Fibroblast of pulmonary artery (primary cell): ENCODE measurements around the gene BABAM2.

ENCODE experiments used
- DNase-seq: peaks from one replicate; pipeline ENCODE4 v3.0.0-alpha.2; 2010; ENCODE audit warnings: low read depth
- H3K4me3 ChIP-seq: replicated peaks from 2 replicates; pipeline ENCODE4 v1.5.1; 2011; ENCODE audit warnings: low read depth, mild to moderate bottlenecking, control low read depth, low read length, moderate library complexity
- TF ChIP-seq, protein P1 (sequence below): IDR thresholded peaks from 2 replicates; pipeline ENCODE4 v1.5.1; 2011; ENCODE audit warnings: mild to moderate bottlenecking, control low read depth, low read length, inconsistent platforms; ENCODE audit errors: missing control alignments

BABAM2 gene

GRCh38 chr2:28357948-28358667, 467.6 kb downstream of the BABAM2 start:
- no peak overlapping the region for H3K4me3 ChIP-seq
- TF ChIP-seq, protein P1, sequence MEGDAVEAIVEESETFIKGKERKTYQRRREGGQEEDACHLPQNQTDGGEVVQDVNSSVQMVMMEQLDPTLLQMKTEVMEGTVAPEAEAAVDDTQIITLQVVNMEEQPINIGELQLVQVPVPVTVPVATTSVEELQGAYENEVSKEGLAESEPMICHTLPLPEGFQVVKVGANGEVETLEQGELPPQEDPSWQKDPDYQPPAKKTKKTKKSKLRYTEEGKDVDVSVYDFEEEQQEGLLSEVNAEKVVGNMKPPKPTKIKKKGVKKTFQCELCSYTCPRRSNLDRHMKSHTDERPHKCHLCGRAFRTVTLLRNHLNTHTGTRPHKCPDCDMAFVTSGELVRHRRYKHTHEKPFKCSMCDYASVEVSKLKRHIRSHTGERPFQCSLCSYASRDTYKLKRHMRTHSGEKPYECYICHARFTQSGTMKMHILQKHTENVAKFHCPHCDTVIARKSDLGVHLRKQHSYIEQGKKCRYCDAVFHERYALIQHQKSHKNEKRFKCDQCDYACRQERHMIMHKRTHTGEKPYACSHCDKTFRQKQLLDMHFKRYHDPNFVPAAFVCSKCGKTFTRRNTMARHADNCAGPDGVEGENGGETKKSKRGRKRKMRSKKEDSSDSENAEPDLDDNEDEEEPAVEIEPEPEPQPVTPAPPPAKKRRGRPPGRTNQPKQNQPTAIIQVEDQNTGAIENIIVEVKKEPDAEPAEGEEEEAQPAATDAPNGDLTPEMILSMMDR, result no peak
- no peak for DNase-seq

DNA sequence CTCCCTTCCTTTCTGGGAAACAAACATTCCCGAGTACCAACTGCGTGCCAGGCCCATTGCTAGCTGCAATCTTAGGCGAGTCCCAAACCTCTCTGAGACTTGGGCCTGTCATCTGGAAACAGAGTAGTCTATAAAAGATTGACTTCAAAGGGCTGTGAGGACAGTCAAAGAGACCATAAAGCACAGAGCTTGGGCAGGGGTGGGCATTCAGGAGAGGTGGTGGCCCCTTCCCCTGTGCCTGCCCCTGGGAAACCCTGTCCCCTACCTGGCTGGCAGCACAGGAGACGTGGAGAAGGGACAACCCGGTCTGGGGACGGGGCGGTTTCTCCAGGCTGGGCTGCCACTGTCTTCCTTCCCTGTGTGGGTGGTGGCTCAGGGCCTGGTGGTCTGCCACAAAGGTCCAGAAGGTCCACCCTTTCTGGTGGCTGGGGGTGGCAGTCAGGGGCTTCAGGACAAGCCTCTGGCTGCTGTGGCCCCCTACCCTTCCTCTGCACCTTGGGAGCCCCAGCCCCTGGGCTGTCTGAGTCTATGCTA, 468.2 kb downstream of the BABAM2 start:
- H3K4me3 ChIP-seq, result no peak overlapping the region
- TF ChIP-seq, protein P1, result no peak
- no peak for DNase-seq

- H3K4me3 ChIP-seq, result no peak overlapping the region
- DNase-seq, result peak; percentile 81
- TF ChIP-seq, protein P1, result no peak
Measured at GRCh38 chr2:28359222-28360057, 468.9 kb downstream of the BABAM2 start.

DNA sequence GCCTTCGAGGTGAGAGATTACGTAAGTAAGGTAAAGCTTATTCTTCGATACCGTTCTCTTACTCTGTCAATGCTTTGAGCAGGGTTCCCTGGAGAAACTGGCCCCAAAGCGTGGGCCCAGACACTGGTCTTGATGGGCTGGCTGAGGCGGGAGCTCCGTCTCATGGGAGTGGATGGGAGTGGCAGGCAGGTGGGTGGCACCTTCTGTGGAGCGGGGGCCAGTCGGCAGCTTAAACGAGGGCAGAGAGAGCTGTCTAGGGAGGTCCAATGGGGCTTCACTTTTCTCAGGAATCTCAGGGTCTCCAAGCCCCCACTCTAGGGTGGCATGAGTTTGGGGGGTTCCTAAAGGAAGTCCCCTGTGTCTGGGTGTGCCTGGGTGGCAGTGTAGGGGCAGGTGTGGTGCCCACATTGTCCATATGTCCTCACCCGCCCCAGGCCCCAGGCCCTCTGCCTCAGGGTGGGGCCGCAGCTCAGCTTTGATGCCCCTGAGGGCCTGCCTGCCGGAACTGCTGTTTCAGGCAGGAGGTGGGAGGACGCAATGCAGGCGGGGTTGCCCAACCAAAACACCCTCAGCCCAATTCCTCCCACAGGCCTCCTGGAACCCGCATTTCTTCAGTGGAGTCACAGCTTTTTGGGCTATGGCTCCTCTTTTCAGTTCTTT, 469.7 kb downstream of the BABAM2 start:
- TF ChIP-seq, protein P1, result no peak
- no peak for DNase-seq
- H3K4me3 ChIP-seq, result no peak overlapping the region

- peak; percentile 64 for DNase-seq
- H3K4me3 ChIP-seq, result no peak overlapping the region
- TF ChIP-seq, protein P1, result no peak
Measured at GRCh38 chr2:28360718-28361293, 470.3 kb downstream of the BABAM2 start.

DNA sequence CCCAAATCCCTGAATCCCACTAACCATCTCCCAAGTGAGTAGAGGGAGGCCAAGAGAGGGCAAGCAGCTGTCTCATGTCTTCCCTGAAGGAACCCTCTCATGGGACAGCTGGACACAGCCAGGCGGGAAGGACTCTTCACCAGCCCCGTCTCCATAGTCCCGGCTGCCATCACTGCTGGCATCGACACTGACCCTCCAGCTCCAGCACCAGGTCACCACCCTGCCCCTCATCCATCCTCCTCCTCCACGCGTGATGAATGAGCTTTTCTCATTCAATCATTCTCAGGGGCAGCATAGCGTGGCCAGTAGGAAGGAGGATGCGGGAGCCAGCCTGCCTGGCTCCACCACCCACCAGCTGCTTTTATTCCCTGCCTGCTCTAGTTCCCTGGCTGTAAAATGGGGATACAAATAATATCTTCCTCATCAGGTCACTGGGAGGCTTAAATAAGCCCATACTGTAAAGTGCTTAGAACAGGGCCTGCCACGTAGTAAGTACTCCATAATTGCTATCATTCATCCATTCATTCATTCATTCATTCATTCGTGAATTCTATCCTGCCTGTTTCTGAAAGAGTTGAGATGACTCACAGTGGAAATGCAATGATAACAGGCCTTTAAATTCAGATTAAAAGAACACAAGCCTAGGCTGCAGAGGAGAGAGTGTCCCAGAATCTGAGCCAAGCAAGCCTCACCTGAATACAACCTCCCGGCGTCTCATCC, 471.6 kb downstream of the BABAM2 start:
- DNase-seq, result no peak
- TF ChIP-seq, protein P1, result no peak
- H3K4me3 ChIP-seq, result no peak overlapping the region
